HG02840 (cell line): ENCODE measurements around the gene UVRAG.

ENCODE experiments used
- ATAC-seq: cut with Tn5 transposase; IDR thresholded peaks from one replicate; pipeline ENCODE4 v1.9.1; 2021; ENCODE audit warnings: mild to moderate bottlenecking, moderate library complexity, moderate number of reproducible peaks; ENCODE audit not compliant: unreplicated experiment, low FRiP score

The UVRAG gene

DNA sequence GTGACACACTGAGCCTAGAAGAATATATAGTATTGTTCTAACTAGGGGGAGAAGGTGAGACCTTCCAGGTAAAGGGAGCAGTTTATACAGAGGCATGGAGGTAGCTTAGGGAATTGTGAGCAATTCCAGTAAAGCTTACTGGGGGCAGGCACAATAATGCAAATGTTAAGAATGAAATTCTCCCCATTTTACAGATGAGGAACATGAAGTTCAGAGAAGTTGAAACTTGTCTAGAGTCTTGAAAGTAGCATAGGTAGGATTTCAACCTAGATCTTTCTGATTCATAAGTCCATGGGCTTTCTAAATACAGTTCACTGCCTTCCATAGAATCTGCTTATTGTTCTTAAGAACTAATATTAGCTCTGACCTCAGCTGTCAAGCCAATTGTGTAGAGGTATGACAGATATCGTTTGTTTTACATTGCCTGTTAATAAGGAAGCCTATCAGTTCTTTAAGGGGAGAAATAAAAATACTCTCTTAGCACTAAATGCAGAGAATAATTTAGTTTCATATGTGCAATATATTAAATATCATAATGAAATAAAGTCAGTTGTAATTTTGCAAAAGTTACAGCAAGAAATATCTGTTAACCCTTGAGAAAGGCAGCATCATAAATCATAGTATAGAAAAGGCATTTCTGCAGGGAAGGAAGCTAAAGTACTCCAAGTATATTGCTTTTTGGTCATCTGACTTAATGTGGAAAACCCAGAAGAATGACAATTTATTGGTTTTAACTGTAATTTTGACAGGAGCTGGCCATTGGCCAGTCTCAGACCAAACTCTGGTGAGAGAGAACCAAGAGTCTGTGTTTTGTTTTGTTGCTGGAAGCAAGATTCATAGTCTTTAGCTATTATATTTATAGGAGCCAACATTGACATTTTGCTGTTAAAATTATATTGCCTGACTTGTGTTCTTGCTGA lies 181.8 kb downstream of the UVRAG start:
- ATAC-seq = no peak

DNA sequence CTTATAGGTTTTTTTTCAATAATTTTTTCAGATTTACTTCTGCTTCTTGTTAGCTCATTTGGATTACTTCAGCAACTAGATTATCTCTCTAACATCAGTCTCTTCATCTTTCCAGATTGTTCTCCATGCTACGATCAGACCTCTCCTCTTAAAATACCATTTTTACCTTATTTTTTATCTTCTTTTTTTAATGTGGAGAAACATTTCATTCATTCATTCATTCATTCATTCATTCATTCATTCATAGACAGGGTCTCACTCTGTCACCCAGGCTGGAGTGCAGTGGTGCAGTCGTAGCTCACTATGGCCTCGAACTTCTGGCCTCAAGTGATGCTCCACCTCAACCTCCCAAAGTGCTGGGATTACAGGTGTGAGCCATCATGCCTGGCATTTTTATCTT lies 189.4 kb downstream of the UVRAG start:
- no peak for ATAC-seq

DNA sequence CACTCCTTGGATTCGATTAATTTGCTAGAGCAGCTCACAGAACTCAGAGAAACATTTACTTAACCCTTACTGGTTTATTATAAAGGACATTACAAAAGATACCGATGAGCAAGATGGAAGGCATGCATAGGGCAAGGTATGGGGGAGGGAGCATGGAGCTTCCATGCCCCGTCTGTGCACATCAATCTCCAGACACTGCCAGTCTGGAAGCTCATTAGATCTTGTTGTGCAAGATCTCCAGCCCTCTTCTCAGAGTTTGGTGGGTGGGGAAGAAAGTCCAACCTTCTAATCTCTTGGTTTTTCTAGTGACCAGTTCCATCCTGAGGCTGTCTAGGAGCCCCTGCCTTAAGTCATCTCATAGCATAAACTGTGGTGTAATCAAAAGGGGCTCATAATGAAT lies 190.7 kb downstream of the UVRAG start:
- ATAC-seq = no peak

DNA sequence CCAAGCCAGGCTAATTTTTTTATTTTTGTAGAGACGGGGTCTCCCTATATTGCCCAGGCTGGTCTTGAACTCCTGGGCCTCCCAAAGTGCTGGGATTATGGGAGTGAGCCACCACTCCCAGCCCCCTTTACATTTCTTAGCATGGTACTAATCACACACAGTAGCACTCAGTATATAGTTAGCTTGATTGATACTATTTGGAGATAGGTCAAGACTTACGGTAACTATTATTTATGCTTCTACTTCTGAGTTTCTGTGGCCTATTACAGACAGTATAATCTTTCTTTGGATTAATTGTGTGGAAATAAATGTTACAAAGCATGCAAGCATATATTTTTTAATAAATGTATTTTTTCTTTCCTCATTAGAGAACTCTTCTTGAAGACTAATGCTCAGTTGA lies 192.2 kb downstream of the UVRAG start:
- no peak for ATAC-seq

DNA sequence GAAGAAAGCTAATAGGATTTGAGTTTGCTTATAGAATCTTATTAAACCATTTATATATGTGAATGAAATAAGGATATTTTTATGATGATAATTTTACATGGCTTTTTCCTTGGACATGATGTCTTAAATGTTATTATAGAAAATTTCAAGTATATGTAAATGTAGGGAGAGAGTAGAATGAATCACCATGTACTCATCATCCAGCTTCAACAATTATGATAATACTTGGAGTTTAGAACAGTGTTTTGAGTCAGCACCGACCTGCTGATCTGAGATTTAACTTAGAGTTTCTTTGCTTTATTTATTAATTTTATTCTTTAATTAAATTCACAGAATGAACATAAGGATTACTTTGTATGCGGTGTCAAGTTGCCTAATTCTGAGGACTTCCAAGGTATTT lies 193.5 kb downstream of the UVRAG start:
- no peak for ATAC-seq

- ATAC-seq = no peak
These were observed 195.0 kb downstream of the UVRAG start for GRCh38 chr11:76010051-76010450.

DNA sequence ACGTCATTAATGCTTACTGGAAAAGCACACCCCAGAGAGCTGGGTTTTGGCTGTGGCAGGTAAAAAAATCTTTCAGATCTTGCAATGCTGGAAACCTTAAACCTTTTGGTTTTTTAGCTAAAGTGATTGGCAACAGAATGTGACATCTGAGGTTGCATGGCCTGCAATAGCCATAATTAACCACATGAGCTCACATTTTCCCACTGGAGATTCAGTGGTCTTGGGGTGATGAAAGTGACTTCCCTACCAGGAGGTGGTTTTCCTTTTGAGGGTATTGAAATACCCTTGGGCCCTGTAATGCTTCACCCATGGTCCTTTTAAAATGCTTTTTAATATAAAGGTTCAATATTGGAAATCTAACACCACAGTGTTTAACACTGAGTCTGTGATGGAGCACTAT lies 198.5 kb downstream of the UVRAG start:
- no peak for ATAC-seq

- no peak for ATAC-seq
These were observed 208.4 kb downstream of the UVRAG start for GRCh38 chr11:76023236-76024068.

GRCh38 chr11:76025068-76025467 lies 210.1 kb downstream of the UVRAG start:
- ATAC-seq = no peak

GRCh38 chr11:76025817-76026216 lies 210.8 kb downstream of the UVRAG start:
- ATAC-seq = no peak

DNA sequence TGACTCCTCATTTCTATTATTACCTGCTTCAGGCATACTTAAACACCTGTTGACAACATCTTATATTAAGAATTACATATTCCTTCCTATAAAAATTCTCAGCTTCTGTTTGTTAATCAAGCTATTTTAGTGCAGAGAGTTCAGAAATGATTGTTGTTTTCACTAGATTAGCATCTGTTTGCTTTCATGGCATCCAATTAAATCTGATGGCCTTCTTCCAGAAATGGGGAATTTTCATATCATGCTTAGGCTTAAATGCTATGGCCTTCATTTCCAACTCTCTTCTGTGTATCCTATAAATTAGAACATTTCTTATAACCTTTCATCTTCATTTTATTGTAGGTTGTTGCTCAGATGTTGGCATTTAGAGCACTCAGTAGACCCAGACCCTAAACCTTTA lies 211.3 kb downstream of the UVRAG start:
- ATAC-seq = no peak

DNA sequence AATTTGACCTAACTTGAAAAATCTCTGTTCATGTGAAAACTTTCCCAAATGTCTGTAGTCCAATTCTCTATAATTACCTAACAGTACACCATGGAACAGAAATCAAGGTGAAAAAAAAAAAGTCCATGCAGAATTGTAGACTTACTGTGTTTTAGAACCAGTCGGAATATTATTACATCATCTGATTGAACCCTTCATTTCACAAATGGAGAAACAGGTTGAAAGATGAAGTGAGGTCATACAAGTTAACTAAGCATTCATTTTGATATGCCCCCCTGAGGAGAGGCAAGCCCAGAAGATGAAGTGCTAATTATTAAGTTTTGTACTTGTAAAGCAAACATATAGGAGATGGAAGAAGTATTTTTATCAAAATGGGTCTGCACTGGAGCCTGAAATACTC lies 211.9 kb downstream of the UVRAG start:
- ATAC-seq = no peak

- no peak for ATAC-seq
These were observed 215.3 kb downstream of the UVRAG start for GRCh38 chr11:76030286-76030685.

- ATAC-seq = no peak
These were observed 216.1 kb downstream of the UVRAG start for GRCh38 chr11:76030968-76031590.

- ATAC-seq = no peak
These were observed 218.7 kb downstream of the UVRAG start for GRCh38 chr11:76033699-76034098.

DNA sequence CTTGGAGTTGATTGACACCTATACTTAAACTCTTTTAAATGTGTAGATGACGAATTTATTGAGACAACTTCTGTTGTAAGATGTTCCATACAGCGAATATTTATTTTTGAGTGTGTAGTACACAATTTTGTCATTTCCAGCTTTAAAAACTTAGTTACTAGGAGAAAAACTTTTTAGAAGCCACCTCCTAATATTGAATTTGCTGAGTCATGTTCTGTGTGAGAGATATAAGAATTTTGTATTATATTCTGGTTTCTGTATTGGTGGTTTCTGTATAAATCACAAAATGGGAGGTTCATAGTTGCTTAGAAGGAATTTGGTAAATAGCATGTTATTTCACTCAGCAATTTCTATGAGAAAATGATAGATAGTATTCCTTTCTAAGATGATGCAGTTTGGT lies 220.0 kb downstream of the UVRAG start:
- no peak for ATAC-seq

GRCh38 chr11:76038608-76039007 lies 223.6 kb downstream of the UVRAG start:
- no peak for ATAC-seq

DNA sequence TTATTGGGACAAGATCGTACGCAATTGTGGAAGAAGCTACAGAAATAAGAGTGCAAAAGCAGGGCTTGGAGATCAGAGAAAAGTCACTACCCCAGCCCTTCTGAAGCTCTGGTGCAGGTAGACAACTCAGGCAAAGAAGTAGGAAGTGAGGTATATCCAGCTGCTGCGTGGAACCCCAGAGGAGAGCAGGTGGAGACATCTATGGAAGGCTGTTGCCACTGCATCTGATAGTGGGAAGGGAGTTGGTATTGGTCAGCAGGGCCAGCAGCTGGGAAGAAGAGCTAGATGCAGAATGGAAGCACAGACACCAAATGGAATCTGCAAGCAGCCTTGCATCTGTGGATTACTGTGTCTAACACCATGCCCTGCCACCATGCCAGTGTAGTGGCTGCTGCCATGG lies 226.2 kb downstream of the UVRAG start:
- ATAC-seq = no peak

GRCh38 chr11:76044750-76045320 lies 229.8 kb downstream of the UVRAG start:
- no peak for ATAC-seq

DNA sequence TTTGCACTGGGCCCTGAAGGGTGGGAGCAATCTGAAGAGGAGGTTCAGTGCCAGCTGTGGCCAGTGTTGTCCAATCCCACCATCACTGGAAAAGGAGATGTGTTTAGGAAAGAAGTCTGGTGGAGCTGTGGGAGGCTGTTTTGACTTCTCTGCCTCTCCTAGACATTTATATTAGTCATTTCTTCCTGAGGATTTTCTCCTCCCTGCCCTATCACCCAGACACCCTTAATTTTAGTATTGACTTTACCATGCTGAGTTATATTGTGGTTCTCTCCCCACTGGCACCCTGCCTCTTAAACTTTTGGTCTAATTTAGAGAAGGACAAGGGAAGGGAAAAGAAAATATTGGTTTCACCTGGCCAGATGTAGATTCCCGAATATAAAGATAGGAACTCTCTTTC lies 232.2 kb downstream of the UVRAG start:
- ATAC-seq = no peak

DNA sequence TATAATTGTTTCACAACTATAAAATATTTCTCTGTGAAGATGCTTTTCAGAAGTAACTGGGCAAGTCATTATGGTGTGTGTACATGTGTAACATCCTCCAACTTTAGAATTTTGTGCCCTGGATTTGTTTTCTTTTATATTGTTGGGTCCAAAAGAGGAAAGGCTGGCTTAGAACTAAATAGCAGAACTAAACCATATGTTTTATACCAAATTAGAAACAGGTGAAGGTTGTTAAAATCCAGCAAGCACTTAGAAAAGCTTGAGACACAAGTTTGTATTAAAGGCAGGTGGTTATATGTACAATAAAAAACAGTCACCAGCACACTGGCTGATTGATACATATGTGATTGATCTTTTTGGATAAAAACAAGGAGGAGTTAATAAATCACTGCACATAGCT lies 232.8 kb downstream of the UVRAG start:
- no peak for ATAC-seq
